Measurements from ENCODE around the gene RNF32. TPM values are rescaled to one million over a fixed set of nuclear protein-coding genes. Genes with fewer than 3 reads are reported as not detected.

The RNF32 gene
- total RNA-seq, 1 experiment from 2014 or later, result 3.0 TPM

DNA sequence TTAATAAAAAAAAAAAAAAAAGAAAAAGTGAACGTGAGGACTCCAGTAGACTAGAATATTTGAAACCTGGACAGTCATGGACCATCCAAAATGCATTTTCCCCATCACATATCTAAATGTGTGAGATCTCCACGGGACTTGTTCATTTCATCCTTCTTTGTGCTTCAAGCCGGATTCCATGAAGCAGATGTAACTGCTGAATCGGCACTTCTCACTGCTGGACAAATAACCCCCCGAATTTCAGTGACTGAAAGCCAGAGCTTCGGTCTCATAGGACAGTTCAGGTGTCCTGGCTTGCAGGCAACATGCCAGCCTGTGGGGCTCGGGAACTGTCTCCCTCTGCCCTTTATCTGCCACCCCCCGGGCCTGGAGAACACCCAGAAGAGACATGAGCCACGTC, 33.3 kb downstream of the RNF32 start:
- no peak for DNase-seq (ENCODE audit: unreplicated experiment)
- TF ChIP-seq, protein P1, sequence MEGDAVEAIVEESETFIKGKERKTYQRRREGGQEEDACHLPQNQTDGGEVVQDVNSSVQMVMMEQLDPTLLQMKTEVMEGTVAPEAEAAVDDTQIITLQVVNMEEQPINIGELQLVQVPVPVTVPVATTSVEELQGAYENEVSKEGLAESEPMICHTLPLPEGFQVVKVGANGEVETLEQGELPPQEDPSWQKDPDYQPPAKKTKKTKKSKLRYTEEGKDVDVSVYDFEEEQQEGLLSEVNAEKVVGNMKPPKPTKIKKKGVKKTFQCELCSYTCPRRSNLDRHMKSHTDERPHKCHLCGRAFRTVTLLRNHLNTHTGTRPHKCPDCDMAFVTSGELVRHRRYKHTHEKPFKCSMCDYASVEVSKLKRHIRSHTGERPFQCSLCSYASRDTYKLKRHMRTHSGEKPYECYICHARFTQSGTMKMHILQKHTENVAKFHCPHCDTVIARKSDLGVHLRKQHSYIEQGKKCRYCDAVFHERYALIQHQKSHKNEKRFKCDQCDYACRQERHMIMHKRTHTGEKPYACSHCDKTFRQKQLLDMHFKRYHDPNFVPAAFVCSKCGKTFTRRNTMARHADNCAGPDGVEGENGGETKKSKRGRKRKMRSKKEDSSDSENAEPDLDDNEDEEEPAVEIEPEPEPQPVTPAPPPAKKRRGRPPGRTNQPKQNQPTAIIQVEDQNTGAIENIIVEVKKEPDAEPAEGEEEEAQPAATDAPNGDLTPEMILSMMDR (IDR thresholded peaks at IDR 0.05; ENCODE audit: unreplicated experiment), result no peak
- intact Hi-C loops (cut with micrococcal nuclease), result no loop called here
- no peak overlapping the region for H3K4me3 Mint-ChIP-seq (ENCODE audit: unreplicated experiment)
- ChIA-PET CTCF (no interaction called here), POLR2A (no interaction called here)
- peaks cover 68% of the 10 kb centered on the region for H3K36me3 Mint-ChIP-seq (ENCODE audit: insufficient read depth, unreplicated experiment)
- H3K27me3 Mint-ChIP-seq (ENCODE audit: insufficient read depth, unreplicated experiment), result no peaks in the 10 kb centered on the region
- H3K4me1 Mint-ChIP-seq (ENCODE audit: insufficient read depth, unreplicated experiment), result no peaks in the 10 kb centered on the region
- no peaks in the 10 kb centered on the region for H3K9me3 Mint-ChIP-seq (ENCODE audit: unreplicated experiment)
- BruUV-seq (replicated peaks), result no TSS peak
- no peak overlapping the region for H3K27ac Mint-ChIP-seq (ENCODE audit: low read depth, unreplicated experiment)

DNA sequence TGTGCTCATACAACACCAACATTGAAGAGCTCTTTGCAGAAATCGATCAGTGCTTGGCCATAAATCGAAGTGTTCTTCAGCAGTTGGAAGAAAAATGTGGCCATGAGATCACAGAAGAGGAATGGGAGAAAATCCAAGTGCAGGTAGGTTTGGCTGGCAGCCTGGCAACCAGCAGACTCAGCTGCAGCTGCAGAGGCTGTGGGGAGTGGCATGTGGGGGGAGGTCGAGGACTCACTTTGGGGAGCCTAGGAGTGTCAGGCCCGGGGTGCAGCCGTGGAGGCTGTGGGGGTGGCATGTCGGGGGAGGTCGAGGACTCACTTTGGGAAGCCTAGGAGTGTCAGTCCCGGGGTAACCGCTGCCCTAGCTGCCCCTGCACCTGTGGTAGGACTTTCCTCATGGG, 35.1 kb downstream of the RNF32 start:
- H3K4me1 Mint-ChIP-seq (ENCODE audit: insufficient read depth, unreplicated experiment), result no peaks in the 10 kb centered on the region
- H3K27ac Mint-ChIP-seq (ENCODE audit: low read depth, unreplicated experiment), result no peak overlapping the region
- no peak for DNase-seq (ENCODE audit: unreplicated experiment)
- intact Hi-C loops (cut with micrococcal nuclease), result no loop called here
- no peak overlapping the region for H3K4me3 Mint-ChIP-seq (ENCODE audit: unreplicated experiment)
- peaks cover 77% of the 10 kb centered on the region for H3K36me3 Mint-ChIP-seq (ENCODE audit: insufficient read depth, unreplicated experiment)
- no peaks in the 10 kb centered on the region for H3K27me3 Mint-ChIP-seq (ENCODE audit: insufficient read depth, unreplicated experiment)
- TF ChIP-seq, protein P1 (IDR thresholded peaks at IDR 0.05; ENCODE audit: unreplicated experiment), result no peak
- CTCF ChIA-PET, result no interaction called here
- no peaks in the 10 kb centered on the region for H3K9me3 Mint-ChIP-seq (ENCODE audit: unreplicated experiment)
- POLR2A ChIA-PET, result no interaction called here
- BruUV-seq (replicated peaks), result no TSS peak

DNA sequence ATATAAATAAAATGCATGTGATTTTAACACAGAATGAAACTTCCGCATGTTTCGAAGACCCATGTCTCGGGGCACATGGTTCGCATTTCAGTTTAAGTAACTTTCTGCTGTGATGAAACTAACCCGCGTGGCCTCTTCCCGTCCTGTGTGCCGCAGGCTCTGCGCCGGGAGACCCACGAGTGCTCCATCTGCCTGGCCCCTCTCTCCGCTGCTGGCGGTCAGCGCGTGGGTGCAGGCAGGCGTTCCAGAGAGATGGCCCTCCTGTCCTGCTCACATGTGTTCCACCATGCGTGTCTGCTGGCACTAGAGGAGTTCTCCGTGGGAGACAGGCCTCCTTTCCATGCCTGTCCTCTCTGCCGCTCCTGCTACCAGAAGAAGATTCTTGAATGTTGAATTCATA, 35.7 kb downstream of the RNF32 start:
- Mint-ChIP-seq H3K9me3 (ENCODE audit: unreplicated experiment) (no peaks in the 10 kb centered on the region), H3K36me3 (ENCODE audit: insufficient read depth, unreplicated experiment) (peaks cover 77% of the 10 kb centered on the region), H3K27ac (ENCODE audit: low read depth, unreplicated experiment) (no peak overlapping the region), H3K4me3 (ENCODE audit: unreplicated experiment) (no peak overlapping the region), H3K27me3 (ENCODE audit: insufficient read depth, unreplicated experiment) (no peaks in the 10 kb centered on the region), H3K4me1 (ENCODE audit: insufficient read depth, unreplicated experiment) (no peaks in the 10 kb centered on the region)
- DNase-seq (ENCODE audit: unreplicated experiment), result no peak
- TF ChIP-seq, protein P1 (IDR thresholded peaks at IDR 0.05; ENCODE audit: unreplicated experiment), result no peak
- ChIA-PET CTCF (no interaction called here), POLR2A (interaction anchor here (1.0 kb wide), 1 partner anchor 14 kb away, joined by 3 read pairs; no protein-coding TSS in a partner anchor)
- BruUV-seq (replicated peaks), result no TSS peak
- intact Hi-C loops (cut with micrococcal nuclease), result no loop called here

DNA sequence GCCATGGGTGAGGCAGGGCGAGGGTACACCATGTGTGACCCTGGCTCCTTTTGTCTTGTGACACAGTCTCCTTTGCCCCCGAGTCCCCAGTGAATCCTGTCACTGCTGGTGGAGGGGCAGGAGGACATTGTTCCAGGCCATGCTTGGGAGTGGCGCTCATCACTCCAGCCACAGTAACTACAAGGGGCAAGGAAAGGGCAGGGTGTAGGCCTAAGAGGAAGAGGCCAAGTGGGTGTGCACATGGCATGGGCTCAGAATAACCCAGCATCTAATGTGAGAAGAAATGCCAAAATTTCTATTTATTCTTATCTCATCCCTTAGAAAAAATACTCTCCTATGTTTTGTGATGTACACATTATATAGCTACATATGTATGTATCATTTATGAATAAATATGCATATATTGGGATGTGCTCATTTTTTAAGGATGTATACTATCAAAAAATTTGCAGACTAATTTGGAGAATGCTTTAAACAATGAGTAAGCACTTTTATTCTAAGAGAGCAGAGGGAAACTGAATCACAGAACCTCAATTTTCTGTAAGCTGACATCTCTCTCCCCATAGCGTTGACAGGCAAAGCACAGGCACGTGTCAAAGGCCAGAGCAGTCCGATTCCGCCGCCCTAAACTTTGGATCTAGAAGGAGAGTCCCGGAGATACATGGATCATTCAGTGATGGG, 36.9 kb downstream of the RNF32 start:
- no TSS peak for BruUV-seq (replicated peaks)
- intact Hi-C loops (cut with micrococcal nuclease), result no loop called here

More for the DNA sequence above, 36.9 kb downstream of the RNF32 start:
- ChIA-PET CTCF (no interaction called here), POLR2A (interaction anchor here (1.0 kb wide), 1 partner anchor 12 kb away, joined by 3 read pairs; no protein-coding TSS in a partner anchor)
- H3K27me3 Mint-ChIP-seq (ENCODE audit: insufficient read depth, unreplicated experiment), result no peaks in the 10 kb centered on the region
- TF ChIP-seq, protein P1 (IDR thresholded peaks at IDR 0.05; ENCODE audit: unreplicated experiment), result no peak
- no peak overlapping the region for H3K27ac Mint-ChIP-seq (ENCODE audit: low read depth, unreplicated experiment)
- no peaks in the 10 kb centered on the region for H3K9me3 Mint-ChIP-seq (ENCODE audit: unreplicated experiment)
- DNase-seq (ENCODE audit: unreplicated experiment), result no peak
- peaks cover 82% of the 10 kb centered on the region for H3K36me3 Mint-ChIP-seq (ENCODE audit: insufficient read depth, unreplicated experiment)
- no peak overlapping the region for H3K4me3 Mint-ChIP-seq (ENCODE audit: unreplicated experiment)
- H3K4me1 Mint-ChIP-seq (ENCODE audit: insufficient read depth, unreplicated experiment), result no peaks in the 10 kb centered on the region

All from MCF 10A (cell line).